Activated naive CD4-positive, alpha-beta T cell treated with anti-CD3 and anti-CD28 coated beads, Interleukin-2, amount 50 U/mL, for 24 hours (primary cell): ENCODE results near the gene TNRC6C.

Experiments used
- H3K27ac Mint-ChIP-seq: one replicate; pipeline ENCODE4 v1.8.0; 2021; ENCODE audit warnings: mild to moderate bottlenecking, mixed read lengths
- H3K27me3 Mint-ChIP-seq: one replicate; pipeline ENCODE4 v1.8.0; 2021; ENCODE audit warnings: mixed read lengths
- H3K36me3 Mint-ChIP-seq: one replicate; pipeline ENCODE4 v1.8.0; 2021; ENCODE audit warnings: mixed read lengths
- H3K4me1 Mint-ChIP-seq: one replicate; pipeline ENCODE4 v1.8.0; 2021; ENCODE audit warnings: mixed read lengths
- H3K4me3 Mint-ChIP-seq: one replicate; pipeline ENCODE4 v1.8.0; 2021; ENCODE audit warnings: mild to moderate bottlenecking, mixed read lengths
- H3K9me3 Mint-ChIP-seq: one replicate; pipeline ENCODE4 v1.8.0; 2021; ENCODE audit warnings: mixed read lengths

TNRC6C gene

GRCh38 chr17:78120537-78120936, 162.0 kb downstream of the TNRC6C start:
- peaks cover 55% of the 10 kb centered on the region for H3K4me1 Mint-ChIP-seq
- H3K27me3 Mint-ChIP-seq, result no peaks in the 10 kb centered on the region
- peaks cover 10% of the 10 kb centered on the region for H3K36me3 Mint-ChIP-seq
- peak overlapping the region; percentile 76 for H3K4me3 Mint-ChIP-seq
- no peak overlapping the region for H3K27ac Mint-ChIP-seq
- no peaks in the 10 kb centered on the region for H3K9me3 Mint-ChIP-seq

- H3K27me3 Mint-ChIP-seq, result no peaks in the 10 kb centered on the region
- peak overlapping the region; percentile 76 for H3K4me3 Mint-ChIP-seq
- peak overlapping the region; percentile 87 for H3K27ac Mint-ChIP-seq
- H3K36me3 Mint-ChIP-seq, result peaks cover 10% of the 10 kb centered on the region
- H3K4me1 Mint-ChIP-seq, result peaks cover 59% of the 10 kb centered on the region
- no peaks in the 10 kb centered on the region for H3K9me3 Mint-ChIP-seq
These were observed 162.7 kb downstream of the TNRC6C start for GRCh38 chr17:78120971-78121800.

- Mint-ChIP-seq H3K4me1 (peaks cover 65% of the 10 kb centered on the region), H3K36me3 (peaks cover 10% of the 10 kb centered on the region), H3K27ac (peak overlapping the region; percentile 87), H3K4me3 (peak overlapping the region; percentile 76), H3K27me3 (no peaks in the 10 kb centered on the region), H3K9me3 (no peaks in the 10 kb centered on the region)
These were observed 163.3 kb downstream of the TNRC6C start for GRCh38 chr17:78121801-78122215.

- peak overlapping the region; percentile 76 for H3K4me3 Mint-ChIP-seq
- H3K4me1 Mint-ChIP-seq, result peaks cover 67% of the 10 kb centered on the region
- no peaks in the 10 kb centered on the region for H3K9me3 Mint-ChIP-seq
- H3K36me3 Mint-ChIP-seq, result peaks cover 10% of the 10 kb centered on the region
- H3K27me3 Mint-ChIP-seq, result no peaks in the 10 kb centered on the region
- H3K27ac Mint-ChIP-seq, result peak overlapping the region; percentile 87
These were observed 163.9 kb downstream of the TNRC6C start for GRCh38 chr17:78122216-78122930.

- H3K36me3 Mint-ChIP-seq, result peaks cover 10% of the 10 kb centered on the region
- H3K4me1 Mint-ChIP-seq, result peaks cover 69% of the 10 kb centered on the region
- peak overlapping the region; percentile 76 for H3K4me3 Mint-ChIP-seq
- no peaks in the 10 kb centered on the region for H3K27me3 Mint-ChIP-seq
- no peaks in the 10 kb centered on the region for H3K9me3 Mint-ChIP-seq
- peak overlapping the region; percentile 72 for H3K27ac Mint-ChIP-seq
These were observed 164.4 kb downstream of the TNRC6C start for GRCh38 chr17:78122931-78123249.

- H3K27me3 Mint-ChIP-seq, result no peaks in the 10 kb centered on the region
- H3K4me3 Mint-ChIP-seq, result peak overlapping the region; percentile 76
- H3K9me3 Mint-ChIP-seq, result no peaks in the 10 kb centered on the region
- peaks cover 66% of the 10 kb centered on the region for H3K4me1 Mint-ChIP-seq
- peaks cover 10% of the 10 kb centered on the region for H3K36me3 Mint-ChIP-seq
- H3K27ac Mint-ChIP-seq, result peak overlapping the region; percentile 72
These were observed 164.9 kb downstream of the TNRC6C start for GRCh38 chr17:78123258-78123929.

GRCh38 chr17:78124081-78124835, 165.8 kb downstream of the TNRC6C start:
- Mint-ChIP-seq H3K4me3 (peak overlapping the region; percentile 65), H3K27me3 (no peaks in the 10 kb centered on the region), H3K4me1 (peaks cover 73% of the 10 kb centered on the region), H3K27ac (no peak overlapping the region), H3K36me3 (peaks cover 10% of the 10 kb centered on the region), H3K9me3 (no peaks in the 10 kb centered on the region)

- Mint-ChIP-seq H3K9me3 (no peaks in the 10 kb centered on the region), H3K4me3 (peak overlapping the region; percentile 72), H3K4me1 (peaks cover 78% of the 10 kb centered on the region), H3K36me3 (peaks cover 10% of the 10 kb centered on the region), H3K27me3 (no peaks in the 10 kb centered on the region), H3K27ac (peak overlapping the region; percentile 12)
These were observed 166.3 kb downstream of the TNRC6C start for GRCh38 chr17:78124836-78125137.

- peak overlapping the region; percentile 35 for H3K27ac Mint-ChIP-seq
These were observed 166.8 kb downstream of the TNRC6C start for GRCh38 chr17:78125138-78125913.

GRCh38 chr17:78125976-78126894, 167.7 kb downstream of the TNRC6C start:
- Mint-ChIP-seq H3K4me1 (peaks cover 81% of the 10 kb centered on the region), H3K27ac (peak overlapping the region; percentile 57), H3K9me3 (no peaks in the 10 kb centered on the region), H3K4me3 (peak overlapping the region; percentile 89), H3K27me3 (no peaks in the 10 kb centered on the region), H3K36me3 (peaks cover 10% of the 10 kb centered on the region)

More at GRCh38 chr17:78125138-78125913, 166.8 kb downstream of the TNRC6C start:
- Mint-ChIP-seq H3K36me3 (peaks cover 10% of the 10 kb centered on the region), H3K4me1 (peaks cover 81% of the 10 kb centered on the region), H3K27me3 (no peaks in the 10 kb centered on the region), H3K9me3 (no peaks in the 10 kb centered on the region), H3K4me3 (peak overlapping the region; percentile 72)

- peaks cover 10% of the 10 kb centered on the region for H3K36me3 Mint-ChIP-seq
- H3K27ac Mint-ChIP-seq, result peak overlapping the region; percentile 23
- H3K4me3 Mint-ChIP-seq, result peak overlapping the region; percentile 89
- H3K27me3 Mint-ChIP-seq, result no peaks in the 10 kb centered on the region
- peaks cover 74% of the 10 kb centered on the region for H3K4me1 Mint-ChIP-seq
- no peaks in the 10 kb centered on the region for H3K9me3 Mint-ChIP-seq
These were observed 168.4 kb downstream of the TNRC6C start for GRCh38 chr17:78126895-78127238.

GRCh38 chr17:78127239-78127887, 168.9 kb downstream of the TNRC6C start:
- Mint-ChIP-seq H3K36me3 (peaks cover 10% of the 10 kb centered on the region), H3K9me3 (no peaks in the 10 kb centered on the region), H3K4me1 (peaks cover 69% of the 10 kb centered on the region), H3K27me3 (no peaks in the 10 kb centered on the region), H3K27ac (peak overlapping the region; percentile 46), H3K4me3 (peak overlapping the region; percentile 89)

- H3K4me3 Mint-ChIP-seq, result peak overlapping the region; percentile 89
- H3K9me3 Mint-ChIP-seq, result no peaks in the 10 kb centered on the region
- H3K27me3 Mint-ChIP-seq, result no peaks in the 10 kb centered on the region
- H3K36me3 Mint-ChIP-seq, result peaks cover 8% of the 10 kb centered on the region
- H3K27ac Mint-ChIP-seq, result peak overlapping the region; percentile 46
- H3K4me1 Mint-ChIP-seq, result peaks cover 68% of the 10 kb centered on the region
These were observed 169.5 kb downstream of the TNRC6C start for GRCh38 chr17:78127888-78128550.
